ENCODE measurements around the gene RBM7. TPM values are rescaled to one million over a fixed set of nuclear protein-coding genes. Genes with fewer than 3 reads are reported as not detected.

Gene RBM7
- total RNA-seq, 5 donors from 2014 or later (not counting 1 experiment from before 2014, with no cell fraction given), result 21.1 to 70.0 (median 24.5) TPM

GRCh38 chr11:114392735-114393667, 7.5 kb upstream of the RBM7 start:
- ChIA-PET CTCF (interaction anchor here (0.6 kb wide), 2 partner anchors 581 to 1111 kb away, joined by 3 to 6 read pairs; no protein-coding TSS in a partner anchor), POLR2A (interaction anchor here (0.6 to 0.7 kb wide), 2 partner anchors 11 to 508 kb away, joined by 4 to 10 read pairs; no protein-coding TSS in a partner anchor)
- no CpG with 5 or more reads among the region's 4 CpGs for WGBS (ENCODE audit: insufficient coverage)
- Histone ChIP-seq H3K9me3 (no peaks in the 10 kb centered on the region), H3K4me1 (ENCODE audit: control insufficient read depth in 1 of 2, extremely low read depth in 1 of 2, insufficient read depth in 2 of 2, low read length in 2 of 2) (no peaks in the 10 kb centered on the region), H3K27ac (ENCODE audit: low read length) (no peak overlapping the region), H3K27me3 (replicated peaks in 1 of 2; ENCODE audit: control insufficient read depth in 2 of 2, extremely low read depth in 1 of 2, insufficient read depth in 2 of 2, low read length in 1 of 2) (peaks cover 0 to 11% of the 10 kb centered on the region in 2 experiments), H3K36me3 (ENCODE audit: control insufficient read depth in 2 of 2, extremely low read depth in 1 of 2, insufficient read depth in 1 of 2, low read length in 1 of 2) (no peaks in the 10 kb centered on the region), H3K4me3 (ENCODE audit: control insufficient read depth in 1 of 2, extremely low read depth in 1 of 2, low read length in 1 of 2) (no peak overlapping the region)
- no peak for ATAC-seq (replicated peaks in 1 of 4)
- Mint-ChIP-seq H3K36me3 (no peaks in the 10 kb centered on the region), H3K27me3 (no peaks in the 10 kb centered on the region), H3K9me3 (no peaks in the 10 kb centered on the region), H3K27ac (no peak overlapping the region), H3K4me1 (peaks cover 7 to 8% (median 8%) of the 10 kb centered on the region in 3 donors), H3K4me3 (no peak overlapping the region)
- DNase-seq, result no peak

- H3K4me3 ChIP-seq (ENCODE audit: control insufficient read depth in 1 of 2, extremely low read depth in 1 of 2, low read length in 1 of 2), result no peak overlapping the region
Measured at GRCh38 chr11:114395736-114396135, 4.7 kb upstream of the RBM7 start.

GRCh38 chr11:114396916-114397315, 3.5 kb upstream of the RBM7 start:
- Histone ChIP-seq H3K27me3 (replicated peaks in 1 of 2; ENCODE audit: control insufficient read depth in 2 of 2, extremely low read depth in 1 of 2, insufficient read depth in 2 of 2, low read length in 1 of 2) (no peaks in the 10 kb centered on the region), H3K4me1 (ENCODE audit: control insufficient read depth in 1 of 2, extremely low read depth in 1 of 2, insufficient read depth in 2 of 2, low read length in 2 of 2) (peaks cover 3 to 13% of the 10 kb centered on the region in 2 experiments), H3K9me3 (no peaks in the 10 kb centered on the region), H3K36me3 (ENCODE audit: control insufficient read depth in 2 of 2, extremely low read depth in 1 of 2, insufficient read depth in 1 of 2, low read length in 1 of 2) (no peaks in the 10 kb centered on the region), H3K4me3 (ENCODE audit: control insufficient read depth in 1 of 2, extremely low read depth in 1 of 2, low read length in 1 of 2) (no peak overlapping the region), H3K27ac (ENCODE audit: low read length) (no peak overlapping the region)
- ATAC-seq (replicated peaks in 1 of 4), result no peak
- Mint-ChIP-seq H3K4me3 (no peak overlapping the region), H3K27me3 (no peaks in the 10 kb centered on the region), H3K27ac (no peak overlapping the region), H3K4me1 (peaks cover 30 to 35% (median 34%) of the 10 kb centered on the region in 3 donors), H3K36me3 (peaks cover under 1% of the 10 kb centered on the region), H3K9me3 (no peaks in the 10 kb centered on the region)
- DNase-seq, result no peak
- POLR2A ChIA-PET, result no interaction called here
- CTCF ChIA-PET, result interaction anchor here in 1 of 2 donors (0.9 kb wide), 1 partner anchor 10 kb away, joined by 4 read pairs; no protein-coding TSS in a partner anchor

More at GRCh38 chr11:114395736-114396135, 4.7 kb upstream of the RBM7 start:
- H3K27me3 ChIP-seq (replicated peaks in 1 of 2; ENCODE audit: control insufficient read depth in 2 of 2, extremely low read depth in 1 of 2, insufficient read depth in 2 of 2, low read length in 1 of 2), result peaks cover 0 to under 1% of the 10 kb centered on the region in 2 experiments
- CTCF ChIA-PET, result interaction anchor here in 1 of 2 donors (0.8 kb wide), 1 partner anchor 13 kb away, joined by 3 read pairs; no protein-coding TSS in a partner anchor
- no peaks in the 10 kb centered on the region for H3K9me3 ChIP-seq
- Mint-ChIP-seq H3K9me3 (no peaks in the 10 kb centered on the region), H3K36me3 (no peaks in the 10 kb centered on the region), H3K27ac (no peak overlapping the region), H3K4me1 (peaks cover 25 to 32% (median 29%) of the 10 kb centered on the region in 3 donors), H3K27me3 (no peaks in the 10 kb centered on the region), H3K4me3 (no peak overlapping the region)
- ATAC-seq (replicated peaks in 1 of 4) (no peak), DNase-seq (no peak)
- peaks cover 3 to 8% of the 10 kb centered on the region in 2 experiments for H3K4me1 ChIP-seq (ENCODE audit: control insufficient read depth in 1 of 2, extremely low read depth in 1 of 2, insufficient read depth in 2 of 2, low read length in 2 of 2)
- POLR2A ChIA-PET, result interaction anchor here in 1 of 2 donors (0.7 kb wide), 1 partner anchor 793 kb away, joined by 3 read pairs; no protein-coding TSS in a partner anchor
- H3K27ac ChIP-seq (ENCODE audit: low read length), result no peak overlapping the region
- H3K36me3 ChIP-seq (ENCODE audit: control insufficient read depth in 2 of 2, extremely low read depth in 1 of 2, insufficient read depth in 1 of 2, low read length in 1 of 2), result no peaks in the 10 kb centered on the region
- WGBS (ENCODE audit: insufficient coverage), result no CpG with 5 or more reads among the region's 3 CpGs

- H3K4me1 Mint-ChIP-seq, result peaks cover 34 to 39% (median 37%) of the 10 kb centered on the region in 3 donors
- CTCF ChIA-PET, result interaction anchor here in 1 of 2 donors (0.9 kb wide), 1 partner anchor 10 kb away, joined by 4 read pairs; no protein-coding TSS in a partner anchor
- Histone ChIP-seq H3K27me3 (replicated peaks in 1 of 2; ENCODE audit: control insufficient read depth in 2 of 2, extremely low read depth in 1 of 2, insufficient read depth in 2 of 2, low read length in 1 of 2) (no peaks in the 10 kb centered on the region), H3K4me1 (ENCODE audit: control insufficient read depth in 1 of 2, extremely low read depth in 1 of 2, insufficient read depth in 2 of 2, low read length in 2 of 2) (peaks cover 8 to 13% of the 10 kb centered on the region in 2 experiments), H3K27ac (ENCODE audit: low read length) (no peak overlapping the region), H3K36me3 (ENCODE audit: control insufficient read depth in 2 of 2, extremely low read depth in 1 of 2, insufficient read depth in 1 of 2, low read length in 1 of 2) (no peaks in the 10 kb centered on the region), H3K9me3 (no peaks in the 10 kb centered on the region), H3K4me3 (ENCODE audit: control insufficient read depth in 1 of 2, extremely low read depth in 1 of 2, low read length in 1 of 2) (no peak overlapping the region)
- WGBS (ENCODE audit: insufficient coverage), result no CpG with 5 or more reads among the region's 2 CpGs
- peaks cover 3% of the 10 kb centered on the region for H3K36me3 Mint-ChIP-seq
- H3K4me3 Mint-ChIP-seq, result no peak overlapping the region
- H3K27me3 Mint-ChIP-seq, result no peaks in the 10 kb centered on the region
- no peaks in the 10 kb centered on the region for H3K9me3 Mint-ChIP-seq
- ATAC-seq (replicated peaks in 1 of 4) (no peak), DNase-seq (no peak)
- H3K27ac Mint-ChIP-seq, result no peak overlapping the region
- POLR2A ChIA-PET, result interaction anchor here in 1 of 2 donors (0.6 kb wide), 1 partner anchor 231 kb away, joined by 14 read pairs; no protein-coding TSS in a partner anchor
Measured at GRCh38 chr11:114397349-114397982, 3.0 kb upstream of the RBM7 start.

- CTCF ChIA-PET, result interaction anchor here in 1 of 2 donors (0.6 kb wide), 1 partner anchor 48 kb away, joined by 4 read pairs; no protein-coding TSS in a partner anchor
- H3K36me3 Mint-ChIP-seq, result peaks cover 7% of the 10 kb centered on the region
- Histone ChIP-seq H3K9me3 (no peaks in the 10 kb centered on the region), H3K4me3 (ENCODE audit: control insufficient read depth in 1 of 2, extremely low read depth in 1 of 2, low read length in 1 of 2) (no peak overlapping the region), H3K27ac (ENCODE audit: low read length) (no peak overlapping the region), H3K36me3 (ENCODE audit: control insufficient read depth in 2 of 2, extremely low read depth in 1 of 2, insufficient read depth in 1 of 2, low read length in 1 of 2) (peaks cover 0 to 4% of the 10 kb centered on the region in 2 donors), H3K4me1 (ENCODE audit: control insufficient read depth in 1 of 2, extremely low read depth in 1 of 2, insufficient read depth in 2 of 2, low read length in 2 of 2) (peaks cover 9 to 17% of the 10 kb centered on the region in 2 experiments), H3K27me3 (replicated peaks in 1 of 2; ENCODE audit: control insufficient read depth in 2 of 2, extremely low read depth in 1 of 2, insufficient read depth in 2 of 2, low read length in 1 of 2) (no peaks in the 10 kb centered on the region)
- WGBS (ENCODE audit: insufficient coverage), result no CpG with 5 or more reads among the region's 4 CpGs
- H3K4me3 Mint-ChIP-seq, result peak overlapping the region; percentile 95 to 97 (median 95)
- no peak for ATAC-seq (replicated peaks in 1 of 4)
- no peaks in the 10 kb centered on the region for H3K27me3 Mint-ChIP-seq
- H3K27ac Mint-ChIP-seq, result no peak overlapping the region
- POLR2A ChIA-PET, result interaction anchor here in 1 of 2 donors (0.6 to 0.7 kb wide), 2 partner anchors 17 to 242 kb away, joined by 3 to 8 read pairs; no protein-coding TSS in a partner anchor
- H3K9me3 Mint-ChIP-seq, result no peaks in the 10 kb centered on the region
- H3K4me1 Mint-ChIP-seq, result peaks cover 43 to 49% (median 47%) of the 10 kb centered on the region in 3 donors
- DNase-seq, result no peak
Measured at GRCh38 chr11:114398303-114398920, 2.1 kb upstream of the RBM7 start.

All from T-cell (primary cell).